Endodermal cell (in vitro differentiated cells): ENCODE measurements around the gene PELI2. TPM values are rescaled to one million over a fixed set of nuclear protein-coding genes. Genes with fewer than 3 reads are reported as not detected.

Source experiments
- DNase-seq: peaks from one replicate; pipeline ENCODE4 v3.0.0-alpha.2; 2017
- H3K27ac ChIP-seq: 2 replicates; pipeline ENCODE4 v1.5.1; 2013; ENCODE audit warnings: mild to moderate bottlenecking, low read depth, low read length, moderate library complexity
- H3K27me3 ChIP-seq: 2 replicates; pipeline ENCODE4 v1.6.1; 2013; ENCODE audit warnings: mild to moderate bottlenecking, low read length, moderate library complexity; ENCODE audit not compliant: insufficient read depth, control insufficient read depth, poor library complexity, severe bottlenecking
- H3K36me3 ChIP-seq: 2 replicates; pipeline ENCODE4 v1.7.0; 2013; ENCODE audit warnings: mild to moderate bottlenecking, low read length, moderate library complexity; ENCODE audit not compliant: control insufficient read depth, insufficient read depth
- H3K4me1 ChIP-seq: one replicate; pipeline ENCODE4 v1.7.0; 2013; ENCODE audit warnings: low read length; ENCODE audit not compliant: control insufficient read depth, insufficient read depth
- H3K4me3 ChIP-seq: 2 replicates; pipeline ENCODE4 v1.5.1; 2013; ENCODE audit warnings: mild to moderate bottlenecking, low read length, moderate library complexity
- H3K9ac ChIP-seq: 2 replicates; pipeline ENCODE4 v1.6.1; 2013; ENCODE audit warnings: mild to moderate bottlenecking, low read length, moderate library complexity; ENCODE audit not compliant: poor library complexity, severe bottlenecking; ENCODE audit errors: extremely low read depth
- H3K9me3 ChIP-seq: 2 replicates; pipeline ENCODE4 v1.6.1; 2013; ENCODE audit warnings: mild to moderate bottlenecking, low read length, moderate library complexity; ENCODE audit not compliant: control insufficient read depth
- H3K27ac Mint-ChIP-seq: 2 replicates; pipeline ENCODE4 v1.8.0; 2020; ENCODE audit warnings: mixed read lengths
- H3K27me3 Mint-ChIP-seq: 2 replicates; pipeline ENCODE4 v1.8.0; 2021; ENCODE audit warnings: mild to moderate bottlenecking, mixed read lengths; ENCODE audit not compliant: insufficient read depth
- H3K36me3 Mint-ChIP-seq: 2 replicates; pipeline ENCODE4 v1.8.0; 2020; ENCODE audit warnings: low read depth, mixed read lengths
- H3K4me1 Mint-ChIP-seq: 2 replicates; pipeline ENCODE4 v1.8.0; 2020; ENCODE audit warnings: mixed read lengths
- H3K4me3 Mint-ChIP-seq: 2 replicates; pipeline ENCODE4 v1.8.0; 2020; ENCODE audit warnings: mild to moderate bottlenecking, moderate library complexity, mixed read lengths
- H3K9me3 Mint-ChIP-seq: 2 replicates; pipeline ENCODE4 v1.8.0; 2020; ENCODE audit warnings: mild to moderate bottlenecking, mixed read lengths
- WGBS, 2 experiments: methylation state at CpG; one replicate each; pipeline versions ENCODE4 v1.1.5 to v1.1.7; 2013; ENCODE audit warnings: missing lambda C conversion rate in 2 of 2, mixed read lengths in 1 of 2; ENCODE audit not compliant: insufficient coverage in 1 of 2, insufficient read length in 1 of 2; 5-methylcytosine and 5-hydroxymethylcytosine counted together
- total RNA-seq, 2 donors: library from RNA; stranded (reverse); fragmentation: NEBNext Ultra II Directional in 1 of 2; extraction: Animal tissue kit (Norgen Biotek cat#: 25700) in 1 of 2; gene quantifications; 2 replicates in 1 of 2; 3 replicates in 1 of 2; pipeline ENCODE4 v1.2.1, GENCODE V29; 2021
- TF ChIP-seq, protein P1 (sequence below): fragments of 200-600 bp; sonication (generic); conservative IDR thresholded peaks from 2 replicates; pipeline ENCODE4 v1.5.0; 2021; ENCODE audit warnings: antibody characterized with exemption, mild to moderate bottlenecking

PELI2 gene
- total RNA-seq, 2 donors from 2014 or later, result 5.9 to 8.1 TPM

GRCh38 chr14:56100556-56100955 lies 17.7 kb upstream of the PELI2 start:
- H3K4me1 ChIP-seq, result peaks cover 15% of the 10 kb centered on the region
- no peak overlapping the region for H3K27ac Mint-ChIP-seq
- DNase-seq, result no peak
- no peaks in the 10 kb centered on the region for H3K36me3 ChIP-seq
- peaks cover 16% of the 10 kb centered on the region for H3K9me3 ChIP-seq
- no peak overlapping the region for H3K4me3 ChIP-seq
- H3K4me1 Mint-ChIP-seq, result peaks cover 8% of the 10 kb centered on the region
- H3K27me3 ChIP-seq, result no peaks in the 10 kb centered on the region
- H3K9ac ChIP-seq, result no peak overlapping the region
- H3K4me3 Mint-ChIP-seq, result no peak overlapping the region
- peaks cover 6% of the 10 kb centered on the region for H3K27me3 Mint-ChIP-seq
- no peak overlapping the region for H3K27ac ChIP-seq
- TF ChIP-seq, protein P1, sequence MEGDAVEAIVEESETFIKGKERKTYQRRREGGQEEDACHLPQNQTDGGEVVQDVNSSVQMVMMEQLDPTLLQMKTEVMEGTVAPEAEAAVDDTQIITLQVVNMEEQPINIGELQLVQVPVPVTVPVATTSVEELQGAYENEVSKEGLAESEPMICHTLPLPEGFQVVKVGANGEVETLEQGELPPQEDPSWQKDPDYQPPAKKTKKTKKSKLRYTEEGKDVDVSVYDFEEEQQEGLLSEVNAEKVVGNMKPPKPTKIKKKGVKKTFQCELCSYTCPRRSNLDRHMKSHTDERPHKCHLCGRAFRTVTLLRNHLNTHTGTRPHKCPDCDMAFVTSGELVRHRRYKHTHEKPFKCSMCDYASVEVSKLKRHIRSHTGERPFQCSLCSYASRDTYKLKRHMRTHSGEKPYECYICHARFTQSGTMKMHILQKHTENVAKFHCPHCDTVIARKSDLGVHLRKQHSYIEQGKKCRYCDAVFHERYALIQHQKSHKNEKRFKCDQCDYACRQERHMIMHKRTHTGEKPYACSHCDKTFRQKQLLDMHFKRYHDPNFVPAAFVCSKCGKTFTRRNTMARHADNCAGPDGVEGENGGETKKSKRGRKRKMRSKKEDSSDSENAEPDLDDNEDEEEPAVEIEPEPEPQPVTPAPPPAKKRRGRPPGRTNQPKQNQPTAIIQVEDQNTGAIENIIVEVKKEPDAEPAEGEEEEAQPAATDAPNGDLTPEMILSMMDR, result no peak
- WGBS, 2 experiments, result 92 to 94% methylated on average over 3 of the region's 3 CpGs
- peaks cover 5% of the 10 kb centered on the region for H3K9me3 Mint-ChIP-seq
- H3K36me3 Mint-ChIP-seq, result no peaks in the 10 kb centered on the region

DNA sequence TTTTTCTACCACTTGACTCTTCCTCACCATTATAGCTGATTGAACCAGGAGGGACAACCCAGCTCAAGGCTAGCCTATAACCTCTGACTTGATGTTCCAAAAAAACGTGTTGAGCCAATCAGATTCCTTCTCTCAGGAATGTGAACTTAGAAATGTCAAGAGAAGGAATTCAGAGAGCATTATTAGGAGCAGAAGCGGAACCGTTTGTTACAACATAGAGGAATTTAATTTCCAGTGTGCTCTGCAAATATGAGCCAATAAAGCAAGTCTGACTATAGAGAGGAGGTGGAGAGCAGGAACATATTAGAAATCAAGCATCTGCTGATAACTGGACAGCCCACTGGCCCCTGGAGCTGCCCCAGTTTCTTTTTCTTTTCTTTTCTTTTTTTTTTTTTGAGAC lies 15.3 kb upstream of the PELI2 start:
- no peak overlapping the region for H3K27ac Mint-ChIP-seq
- 89 to 97% methylated on average over 3 of the region's 3 CpGs for WGBS, 2 experiments

GRCh38 chr14:56107615-56108014 lies 10.6 kb upstream of the PELI2 start:
- 92 to 96% methylated on average over 4 to 5 of the region's 5 CpGs for WGBS, 2 experiments
- TF ChIP-seq, protein P1, result no peak
- H3K27ac Mint-ChIP-seq, result no peak overlapping the region
- H3K36me3 Mint-ChIP-seq, result no peaks in the 10 kb centered on the region
- Histone ChIP-seq H3K9me3 (no peaks in the 10 kb centered on the region), H3K27me3 (no peaks in the 10 kb centered on the region), H3K4me1 (no peaks in the 10 kb centered on the region), H3K4me3 (no peak overlapping the region), H3K36me3 (no peaks in the 10 kb centered on the region), H3K27ac (no peak overlapping the region), H3K9ac (no peak overlapping the region)
- H3K4me3 Mint-ChIP-seq, result no peak overlapping the region
- H3K9me3 Mint-ChIP-seq, result no peaks in the 10 kb centered on the region
- no peaks in the 10 kb centered on the region for H3K4me1 Mint-ChIP-seq
- H3K27me3 Mint-ChIP-seq, result peaks cover 8% of the 10 kb centered on the region
- DNase-seq, result no peak

More for the DNA sequence above, 15.3 kb upstream of the PELI2 start:
- peaks cover 8% of the 10 kb centered on the region for H3K4me1 Mint-ChIP-seq
- no peaks in the 10 kb centered on the region for H3K27me3 ChIP-seq
- no peak for DNase-seq
- peaks cover 4% of the 10 kb centered on the region for H3K27me3 Mint-ChIP-seq
- H3K9ac ChIP-seq, result no peak overlapping the region
- H3K4me1 ChIP-seq, result peaks cover 15% of the 10 kb centered on the region
- H3K4me3 Mint-ChIP-seq, result no peak overlapping the region
- H3K9me3 Mint-ChIP-seq, result no peaks in the 10 kb centered on the region
- no peaks in the 10 kb centered on the region for H3K36me3 ChIP-seq
- no peaks in the 10 kb centered on the region for H3K36me3 Mint-ChIP-seq
- TF ChIP-seq, protein P1, result no peak
- no peak overlapping the region for H3K27ac ChIP-seq
- H3K4me3 ChIP-seq, result no peak overlapping the region
- H3K9me3 ChIP-seq, result no peaks in the 10 kb centered on the region
